SU-DHL-6 (cell line): ENCODE results near the gene PSORS1C1.

Experiments used
- EZH2phosphoT487 ChIP-seq: fragments of 200-600 bp; sonication (generic), shearing (Covaris generic); conservative IDR thresholded peaks from 2 replicates; pipeline ENCODE4 v1.6.1; 2018; ENCODE audit warnings: mild to moderate bottlenecking, antibody characterized with exemption, low read length, moderate library complexity, mixed read lengths
- TF ChIP-seq, protein P1 (sequence below): fragments of 200-600 bp; sonication (generic); IDR thresholded peaks from one replicate; pipeline ENCODE4 v1.5.1; 2017; ENCODE audit warnings: antibody characterized with exemption, mild to moderate bottlenecking, low read length, moderate library complexity; ENCODE audit not compliant: insufficient read depth, poor library complexity, severe bottlenecking

DNA sequence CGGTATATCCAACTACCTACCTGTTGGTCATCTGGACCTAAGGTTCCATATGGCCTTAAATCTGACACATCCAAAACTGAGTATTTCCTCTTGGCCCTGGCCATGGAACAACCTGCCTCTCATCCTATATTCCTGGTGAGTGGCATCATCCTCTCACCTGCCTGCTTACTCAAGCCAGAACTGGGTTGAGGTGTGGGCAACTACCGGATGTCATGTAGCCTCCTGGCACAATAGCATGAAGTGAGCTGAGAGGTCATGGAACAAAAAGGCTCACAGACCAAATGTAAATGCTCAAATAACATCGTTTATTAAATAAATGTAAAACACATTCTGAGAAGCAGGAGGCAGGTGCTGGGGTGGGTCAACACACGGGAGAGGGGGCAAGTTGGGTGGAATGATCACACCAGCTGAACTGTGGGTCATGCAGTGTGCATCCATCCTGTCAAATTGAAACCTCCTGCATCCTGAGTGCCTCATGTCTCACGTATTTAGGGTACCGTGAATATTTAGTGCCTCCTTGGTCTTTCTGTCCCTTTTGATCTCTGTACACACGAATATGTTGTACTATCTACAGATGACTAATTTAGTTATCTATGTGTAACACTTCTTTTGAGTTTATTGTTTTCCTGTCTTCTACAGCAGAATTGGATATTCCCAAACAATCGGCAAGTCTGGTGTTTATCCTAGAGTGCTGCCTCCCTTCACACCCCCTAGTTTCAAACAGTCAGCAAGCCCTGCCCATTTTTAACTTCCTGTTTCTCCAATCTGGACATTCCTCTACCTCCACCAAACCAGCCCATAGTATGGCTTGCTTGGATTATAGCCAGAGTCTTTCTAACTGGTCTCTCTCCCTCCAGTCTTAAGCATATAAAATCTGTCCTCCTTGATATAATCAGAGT, 63.8 kb downstream of the PSORS1C1 start:
- TF ChIP-seq, protein P1, sequence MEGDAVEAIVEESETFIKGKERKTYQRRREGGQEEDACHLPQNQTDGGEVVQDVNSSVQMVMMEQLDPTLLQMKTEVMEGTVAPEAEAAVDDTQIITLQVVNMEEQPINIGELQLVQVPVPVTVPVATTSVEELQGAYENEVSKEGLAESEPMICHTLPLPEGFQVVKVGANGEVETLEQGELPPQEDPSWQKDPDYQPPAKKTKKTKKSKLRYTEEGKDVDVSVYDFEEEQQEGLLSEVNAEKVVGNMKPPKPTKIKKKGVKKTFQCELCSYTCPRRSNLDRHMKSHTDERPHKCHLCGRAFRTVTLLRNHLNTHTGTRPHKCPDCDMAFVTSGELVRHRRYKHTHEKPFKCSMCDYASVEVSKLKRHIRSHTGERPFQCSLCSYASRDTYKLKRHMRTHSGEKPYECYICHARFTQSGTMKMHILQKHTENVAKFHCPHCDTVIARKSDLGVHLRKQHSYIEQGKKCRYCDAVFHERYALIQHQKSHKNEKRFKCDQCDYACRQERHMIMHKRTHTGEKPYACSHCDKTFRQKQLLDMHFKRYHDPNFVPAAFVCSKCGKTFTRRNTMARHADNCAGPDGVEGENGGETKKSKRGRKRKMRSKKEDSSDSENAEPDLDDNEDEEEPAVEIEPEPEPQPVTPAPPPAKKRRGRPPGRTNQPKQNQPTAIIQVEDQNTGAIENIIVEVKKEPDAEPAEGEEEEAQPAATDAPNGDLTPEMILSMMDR, result no peak
- TF ChIP-seq EZH2phosphoT487, result no peak
